ENCODE data around the gene GCFC2. TPM values are rescaled to one million over a fixed set of nuclear protein-coding genes. Genes with fewer than 3 reads are reported as not detected.

The GCFC2 gene
- total and polyA plus RNA-seq, 2 of the 13 experiments (the other 11 are each of a cell fraction or from before 2014, with no cell fraction given) = 26.8 to 49.0 TPM

DNA sequence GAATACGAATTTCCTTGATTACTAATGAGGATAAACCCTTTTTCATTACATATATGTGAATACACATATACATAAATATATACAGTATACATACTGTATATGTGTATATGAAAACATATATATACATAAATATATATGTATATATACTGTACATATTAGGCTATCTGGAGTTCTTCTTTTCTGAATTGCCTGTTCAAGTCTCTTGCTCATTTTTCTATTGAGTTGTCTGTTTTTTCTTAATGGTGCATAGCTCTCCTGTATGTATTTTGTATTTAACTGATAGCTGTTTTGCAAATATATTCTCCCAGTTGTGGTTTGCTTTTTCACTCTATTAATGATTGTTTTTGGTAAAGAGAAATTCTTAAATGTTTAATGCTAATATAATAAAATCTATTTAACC lies 8.9 kb upstream of the GCFC2 start (continued):
- TF ChIP-seq, protein P1, sequence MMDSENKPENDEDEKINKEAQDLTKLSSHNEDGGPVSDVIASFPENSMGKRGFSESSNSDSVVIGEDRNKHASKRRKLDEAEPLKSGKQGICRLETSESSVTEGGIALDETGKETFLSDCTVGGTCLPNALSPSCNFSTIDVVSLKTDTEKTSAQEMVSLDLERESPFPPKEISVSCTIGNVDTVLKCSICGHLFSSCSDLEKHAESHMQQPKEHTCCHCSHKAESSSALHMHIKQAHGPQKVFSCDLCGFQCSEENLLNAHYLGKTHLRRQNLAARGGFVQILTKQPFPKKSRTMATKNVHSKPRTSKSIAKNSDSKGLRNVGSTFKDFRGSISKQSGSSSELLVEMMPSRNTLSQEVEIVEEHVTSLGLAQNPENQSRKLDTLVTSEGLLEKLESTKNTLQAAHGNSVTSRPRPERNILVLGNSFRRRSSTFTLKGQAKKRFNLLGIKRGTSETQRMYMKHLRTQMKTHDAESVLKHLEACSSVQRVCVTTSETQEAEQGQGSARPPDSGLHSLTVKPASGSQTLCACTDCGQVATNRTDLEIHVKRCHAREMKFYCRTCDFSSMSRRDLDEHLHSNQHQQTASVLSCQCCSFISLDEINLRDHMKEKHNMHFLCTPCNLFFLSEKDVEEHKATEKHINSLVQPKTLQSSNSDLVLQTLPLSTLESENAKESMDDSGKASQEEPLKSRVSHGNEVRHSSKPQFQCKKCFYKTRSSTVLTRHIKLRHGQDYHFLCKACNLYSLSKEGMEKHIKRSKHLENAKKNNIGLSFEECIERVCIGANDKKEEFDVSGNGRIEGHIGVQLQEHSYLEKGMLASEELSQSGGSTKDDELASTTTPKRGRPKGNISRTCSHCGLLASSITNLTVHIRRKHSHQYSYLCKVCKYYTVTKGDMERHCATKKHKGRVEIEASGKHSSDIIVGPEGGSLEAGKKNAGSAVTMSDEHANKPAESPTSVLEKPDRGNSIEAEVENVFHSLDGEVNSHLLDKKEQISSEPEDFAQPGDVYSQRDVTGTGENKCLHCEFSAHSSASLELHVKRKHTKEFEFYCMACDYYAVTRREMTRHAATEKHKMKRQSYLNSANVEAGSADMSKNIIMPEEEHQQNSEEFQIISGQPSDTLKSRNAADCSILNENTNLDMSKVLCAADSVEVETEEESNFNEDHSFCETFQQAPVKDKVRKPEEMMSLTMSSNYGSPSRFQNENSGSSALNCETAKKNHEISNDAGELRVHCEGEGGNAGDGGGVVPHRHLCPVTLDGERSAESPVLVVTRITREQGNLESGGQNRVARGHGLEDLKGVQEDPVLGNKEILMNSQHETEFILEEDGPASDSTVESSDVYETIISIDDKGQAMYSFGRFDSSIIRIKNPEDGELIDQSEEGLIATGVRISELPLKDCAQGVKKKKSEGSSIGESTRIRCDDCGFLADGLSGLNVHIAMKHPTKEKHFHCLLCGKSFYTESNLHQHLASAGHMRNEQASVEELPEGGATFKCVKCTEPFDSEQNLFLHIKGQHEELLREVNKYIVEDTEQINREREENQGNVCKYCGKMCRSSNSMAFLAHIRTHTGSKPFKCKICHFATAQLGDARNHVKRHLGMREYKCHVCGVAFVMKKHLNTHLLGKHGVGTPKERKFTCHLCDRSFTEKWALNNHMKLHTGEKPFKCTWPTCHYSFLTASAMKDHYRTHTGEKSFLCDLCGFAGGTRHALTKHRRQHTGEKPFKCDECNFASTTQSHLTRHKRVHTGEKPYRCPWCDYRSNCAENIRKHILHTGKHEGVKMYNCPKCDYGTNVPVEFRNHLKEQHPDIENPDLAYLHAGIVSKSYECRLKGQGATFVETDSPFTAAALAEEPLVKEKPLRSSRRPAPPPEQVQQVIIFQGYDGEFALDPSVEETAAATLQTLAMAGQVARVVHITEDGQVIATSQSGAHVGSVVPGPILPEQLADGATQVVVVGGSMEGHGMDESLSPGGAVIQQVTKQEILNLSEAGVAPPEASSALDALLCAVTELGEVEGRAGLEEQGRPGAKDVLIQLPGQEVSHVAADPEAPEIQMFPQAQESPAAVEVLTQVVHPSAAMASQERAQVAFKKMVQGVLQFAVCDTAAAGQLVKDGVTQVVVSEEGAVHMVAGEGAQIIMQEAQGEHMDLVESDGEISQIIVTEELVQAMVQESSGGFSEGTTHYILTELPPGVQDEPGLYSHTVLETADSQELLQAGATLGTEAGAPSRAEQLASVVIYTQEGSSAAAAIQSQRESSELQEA (CRISPR knock-in tag; IDR thresholded peaks at IDR 0.05; ENCODE audit: not compliant biosample characterization) = no peak

- ChIA-PET POLR2A (no interaction called here), CTCF (ENCODE audit: low intra/inter-chr PET ratio, low total read pairs) (no interaction called here)
- Histone ChIP-seq H3K4me3 (replicated peaks in 1 of 3; ENCODE audit: insufficient read depth in 1 of 3, low read depth in 2 of 3, low read length in 3 of 3) (no peak overlapping the region), H3K36me3 (replicated peaks in 1 of 2; ENCODE audit: control insufficient read depth in 1 of 2, insufficient read depth in 2 of 2, low read length in 2 of 2) (no peaks in the 10 kb centered on the region), H3K9me3 (ENCODE audit: low read length) (no peaks in the 10 kb centered on the region), H3K27me3 (ENCODE audit: control insufficient read depth in 1 of 2, insufficient read depth in 2 of 2, low read length in 2 of 2) (no peaks in the 10 kb centered on the region), H4K20me1 (ENCODE audit: insufficient read depth, low read length) (no peaks in the 10 kb centered on the region), H3K4me1 (ENCODE audit: insufficient read depth, low read length) (peaks cover 16% of the 10 kb centered on the region), H3K4me2 (ENCODE audit: low read depth, low read length) (no peak overlapping the region), H3K9ac (ENCODE audit: insufficient read depth, low read depth, low read length) (no peak overlapping the region), H3K79me2 (ENCODE audit: insufficient read depth, low read length) (no peaks in the 10 kb centered on the region), H2AFZ (ENCODE audit: low read length) (no peak overlapping the region), H3K27ac (ENCODE audit: extremely low read length, insufficient read depth, low read length) (no peak overlapping the region)
- ATAC-seq (no peak), DNase-seq (ENCODE audit: low spot score) (no peak), FAIRE-seq (no peak)
- intact Hi-C loops (cut with micrococcal nuclease; ENCODE audit: unreplicated experiment) = loop anchor here (10.0 kb wide), 1 partner anchor 888 kb away; no protein-coding TSS in a partner anchor
- no TSS peak for BruUV-seq (replicated peaks)
- 79% methylated on average over 3 of the region's 3 CpGs for WGBS (ENCODE audit: low lambda C conversion rate)
- TF ChIP-seq TIGD3 (CRISPR knock-in tag; IDR thresholded peaks at IDR 0.05; ENCODE audit: borderline replicate concordance) (no peak), ZFYVE20 (CRISPR knock-in tag; IDR thresholded peaks at IDR 0.05; ENCODE audit: borderline replicate concordance, low read depth) (no peak), ARID2 (CRISPR knock-in tag; IDR thresholded peaks at IDR 0.05; ENCODE audit: borderline replicate concordance) (no peak), ATF7 (IDR thresholded peaks at IDR 0.05) (no peak), ATF7 (CRISPR knock-in tag; IDR thresholded peaks at IDR 0.05) (no peak), NBN (conservative IDR thresholded peaks at IDR 0.05) (no peak), ZBTB7B (CRISPR knock-in tag; IDR thresholded peaks at IDR 0.05) (no peak), ZNF501 (CRISPR knock-in tag; IDR thresholded peaks at IDR 0.05) (no peak)
- TF ChIP-seq, protein P2, sequence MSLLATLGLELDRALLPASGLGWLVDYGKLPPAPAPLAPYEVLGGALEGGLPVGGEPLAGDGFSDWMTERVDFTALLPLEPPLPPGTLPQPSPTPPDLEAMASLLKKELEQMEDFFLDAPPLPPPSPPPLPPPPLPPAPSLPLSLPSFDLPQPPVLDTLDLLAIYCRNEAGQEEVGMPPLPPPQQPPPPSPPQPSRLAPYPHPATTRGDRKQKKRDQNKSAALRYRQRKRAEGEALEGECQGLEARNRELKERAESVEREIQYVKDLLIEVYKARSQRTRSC (CRISPR knock-in tag; IDR thresholded peaks at IDR 0.05; ENCODE audit: low read depth) = no peak
- TF ChIP-seq, protein P3, sequence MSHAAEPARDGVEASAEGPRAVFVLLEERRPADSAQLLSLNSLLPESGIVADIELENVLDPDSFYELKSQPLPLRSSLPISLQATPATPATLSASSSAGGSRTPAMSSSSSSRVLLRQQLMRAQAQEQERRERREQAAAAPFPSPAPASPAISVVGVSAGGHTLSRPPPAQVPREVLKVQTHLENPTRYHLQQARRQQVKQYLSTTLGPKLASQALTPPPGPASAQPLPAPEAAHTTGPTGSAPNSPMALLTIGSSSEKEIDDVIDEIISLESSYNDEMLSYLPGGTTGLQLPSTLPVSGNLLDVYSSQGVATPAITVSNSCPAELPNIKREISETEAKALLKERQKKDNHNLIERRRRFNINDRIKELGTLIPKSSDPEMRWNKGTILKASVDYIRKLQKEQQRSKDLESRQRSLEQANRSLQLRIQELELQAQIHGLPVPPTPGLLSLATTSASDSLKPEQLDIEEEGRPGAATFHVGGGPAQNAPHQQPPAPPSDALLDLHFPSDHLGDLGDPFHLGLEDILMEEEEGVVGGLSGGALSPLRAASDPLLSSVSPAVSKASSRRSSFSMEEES (CRISPR knock-in tag; IDR thresholded peaks at IDR 0.05) = no peak
- in situ Hi-C loops (cut with HindIII; ENCODE audit: extremely low pct_ligation_motif_present, low pct_unique_long_range_greater_than_20kb) = no loop called here
These were observed 5.7 kb upstream of the GCFC2 start for GRCh38 chr2:75716406-75716805.
